ENCODE data around the gene PTGER4.

GRCh38 chr5:40674661-40675235 lies 5.0 kb upstream of the PTGER4 start:
- TF ChIP-seq, protein P1, sequence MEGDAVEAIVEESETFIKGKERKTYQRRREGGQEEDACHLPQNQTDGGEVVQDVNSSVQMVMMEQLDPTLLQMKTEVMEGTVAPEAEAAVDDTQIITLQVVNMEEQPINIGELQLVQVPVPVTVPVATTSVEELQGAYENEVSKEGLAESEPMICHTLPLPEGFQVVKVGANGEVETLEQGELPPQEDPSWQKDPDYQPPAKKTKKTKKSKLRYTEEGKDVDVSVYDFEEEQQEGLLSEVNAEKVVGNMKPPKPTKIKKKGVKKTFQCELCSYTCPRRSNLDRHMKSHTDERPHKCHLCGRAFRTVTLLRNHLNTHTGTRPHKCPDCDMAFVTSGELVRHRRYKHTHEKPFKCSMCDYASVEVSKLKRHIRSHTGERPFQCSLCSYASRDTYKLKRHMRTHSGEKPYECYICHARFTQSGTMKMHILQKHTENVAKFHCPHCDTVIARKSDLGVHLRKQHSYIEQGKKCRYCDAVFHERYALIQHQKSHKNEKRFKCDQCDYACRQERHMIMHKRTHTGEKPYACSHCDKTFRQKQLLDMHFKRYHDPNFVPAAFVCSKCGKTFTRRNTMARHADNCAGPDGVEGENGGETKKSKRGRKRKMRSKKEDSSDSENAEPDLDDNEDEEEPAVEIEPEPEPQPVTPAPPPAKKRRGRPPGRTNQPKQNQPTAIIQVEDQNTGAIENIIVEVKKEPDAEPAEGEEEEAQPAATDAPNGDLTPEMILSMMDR (IDR thresholded peaks at IDR 0.05; ENCODE audit: low read depth, low read length, missing input control): no peak
- TF ChIP-seq RAD21 (IDR thresholded peaks at IDR 0.05) (no peak), TAF1 (conservative IDR thresholded peaks at IDR 0.05) (no peak), SP1 (IDR thresholded peaks at IDR 0.05) (no peak), EGR1 (IDR thresholded peaks at IDR 0.05; ENCODE audit: low read depth in 2 of 2) (no peak), ATF3 (IDR thresholded peaks at IDR 0.05) (no peak), YY1 (IDR thresholded peaks at IDR 0.05) (no peak), REST (IDR thresholded peaks at IDR 0.05) (no peak), FOXA1 (IDR thresholded peaks at IDR 0.05) (no peak), RXRA (IDR thresholded peaks at IDR 0.05) (no peak), GABPA (IDR thresholded peaks at IDR 0.05 in 1 of 2, conservative IDR thresholded peaks at IDR 0.05 in 1 of 2) (no peak), HNF4A (conservative IDR thresholded peaks at IDR 0.05) (no peak)
- TF ChIP-seq, protein P2, sequence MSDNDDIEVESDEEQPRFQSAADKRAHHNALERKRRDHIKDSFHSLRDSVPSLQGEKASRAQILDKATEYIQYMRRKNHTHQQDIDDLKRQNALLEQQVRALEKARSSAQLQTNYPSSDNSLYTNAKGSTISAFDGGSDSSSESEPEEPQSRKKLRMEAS (IDR thresholded peaks at IDR 0.05): no peak
